Neural progenitor cell (in vitro differentiated cells): Measurements from ENCODE around the gene LINS1. TPM values are rescaled to one million over a fixed set of nuclear protein-coding genes. Genes with fewer than 3 reads are reported as not detected.

Experiments used
- DNase-seq: peaks from one replicate; pipeline ENCODE4 v3.0.0-alpha.2; 2016; ENCODE audit warnings: low spot score
- H2AFZ ChIP-seq: fragments of 200-600 bp; sonication (generic); replicated peaks from 2 replicates; pipeline ENCODE4 v1.6.1; 2016; ENCODE audit warnings: antibody characterized with exemption
- H3F3A ChIP-seq: fragments of 200-600 bp; sonication (generic); 2 replicates; pipeline ENCODE4 v1.6.1; 2016; ENCODE audit warnings: antibody characterized with exemption, low read depth
- H3K27ac ChIP-seq: fragments of 200-600 bp; sonication (generic); 2 replicates; pipeline ENCODE4 v1.5.1; 2016; ENCODE audit warnings: mild to moderate bottlenecking
- H3K27me3 ChIP-seq: fragments of 200-600 bp; sonication (generic); 2 replicates; pipeline ENCODE4 v1.6.1; 2016; ENCODE audit warnings: mild to moderate bottlenecking, moderate library complexity
- H3K36me3 ChIP-seq: fragments of 200-600 bp; sonication (generic); 2 replicates; pipeline ENCODE4 v1.5.1; 2016
- H3K4me1 ChIP-seq: fragments of 200-600 bp; sonication (generic); 2 replicates; pipeline ENCODE4 v1.6.1; 2016; ENCODE audit warnings: mixed run types
- H3K4me2 ChIP-seq: fragments of 200-600 bp; sonication (generic); 2 replicates; pipeline ENCODE4 v1.6.1; 2016
- H3K4me3 ChIP-seq: fragments of 200-600 bp; sonication (generic); 2 replicates; pipeline ENCODE4 v1.5.1; 2016
- H3K79me2 ChIP-seq: fragments of 200-600 bp; sonication (generic); 2 replicates; pipeline ENCODE4 v1.6.1; 2016; ENCODE audit warnings: low read depth
- H3K9ac ChIP-seq: fragments of 200-600 bp; sonication (generic); 2 replicates; pipeline ENCODE4 v1.6.1; 2016
- H3K9me3 ChIP-seq: fragments of 200-600 bp; sonication (generic); 2 replicates; pipeline ENCODE4 v1.5.1; 2016; ENCODE audit warnings: low read depth
- H4K20me1 ChIP-seq: fragments of 200-600 bp; sonication (generic); 2 replicates; pipeline ENCODE4 v1.6.1; 2016; ENCODE audit warnings: low read depth
- H3K27ac Mint-ChIP-seq: 3 replicates; pipeline ENCODE4 v1.8.0; 2021; ENCODE audit warnings: mixed read lengths
- H3K27me3 Mint-ChIP-seq: 2 replicates; pipeline ENCODE4 v1.8.0; 2022; ENCODE audit warnings: low read depth, mild to moderate bottlenecking, inconsistent platforms, moderate library complexity, mixed read lengths; ENCODE audit not compliant: insufficient read depth
- H3K36me3 Mint-ChIP-seq: 3 replicates; pipeline ENCODE4 v1.8.0; 2021; ENCODE audit warnings: mixed read lengths
- H3K4me1 Mint-ChIP-seq: 3 replicates; pipeline ENCODE4 v1.8.0; 2021; ENCODE audit warnings: mixed read lengths
- H3K4me3 Mint-ChIP-seq: 3 replicates; pipeline ENCODE4 v1.8.0; 2021; ENCODE audit warnings: mild to moderate bottlenecking, moderate library complexity, mixed read lengths
- H3K9me3 Mint-ChIP-seq: 3 replicates; pipeline ENCODE4 v1.8.0; 2020; ENCODE audit warnings: mixed read lengths
- CTCF ChIP-seq: fragments of 200-600 bp; sonication (generic); IDR thresholded peaks from 2 replicates; pipeline ENCODE4 v1.5.1; 2017; ENCODE audit warnings: antibody characterized with exemption, mild to moderate bottlenecking
- EZH2 ChIP-seq: fragments of 200-600 bp; sonication (generic); IDR thresholded peaks from 2 replicates; pipeline ENCODE4 v1.6.1; 2017; ENCODE audit warnings: antibody characterized with exemption, mild to moderate bottlenecking, moderate library complexity
- EZH2phosphoT487 ChIP-seq: fragments of 200-600 bp; sonication (generic); IDR thresholded peaks from 2 replicates; pipeline ENCODE4 v1.6.1; 2017; ENCODE audit warnings: antibody characterized with exemption
- total RNA-seq: library from RNA; depleted of rRNA; stranded (reverse); fragments of >200 nt; gene quantifications from 2 replicates; pipeline ENCODE4 v1.2.3, GENCODE V29; 2015; ENCODE audit warnings: low replicate concordance

LINS1 gene
- total RNA-seq, 1 donor from 2014 or later: 18.7 TPM

GRCh38 chr15:100602823-100603393 lies 924 bp upstream of the LINS1 start:
- H3K79me2 ChIP-seq: peaks cover 87% of the 10 kb centered on the region
- H3K4me1 ChIP-seq: peaks cover 15% of the 10 kb centered on the region
- Mint-ChIP-seq H3K27ac (peak overlapping the region; percentile 72), H3K4me1 (peaks cover 9% of the 10 kb centered on the region), H3K9me3 (no peaks in the 10 kb centered on the region), H3K27me3 (no peaks in the 10 kb centered on the region), H3K36me3 (peaks cover 3% of the 10 kb centered on the region), H3K4me3 (no peak overlapping the region)
- no peaks in the 10 kb centered on the region for H3K36me3 ChIP-seq
- H3K27me3 ChIP-seq: no peaks in the 10 kb centered on the region
- no peak overlapping the region for H3K27ac ChIP-seq
- peak overlapping the region; percentile 90 for H3K4me2 ChIP-seq
- H2AFZ ChIP-seq: peak overlapping the region; percentile 83
- peak; percentile 30 for DNase-seq
- H3F3A ChIP-seq: peaks cover 3% of the 10 kb centered on the region
- no peaks in the 10 kb centered on the region for H3K9me3 ChIP-seq
- H3K4me3 ChIP-seq: peak overlapping the region; percentile 84
- TF ChIP-seq CTCF: no peak
- no peak for TF ChIP-seq EZH2phosphoT487
- TF ChIP-seq EZH2: no peak
- H4K20me1 ChIP-seq: no peaks in the 10 kb centered on the region
- H3K9ac ChIP-seq: peak overlapping the region; percentile 62

GRCh38 chr15:100601617-100602063 lies 344 bp downstream of the LINS1 start:
- H3K79me2 ChIP-seq: peaks cover 76% of the 10 kb centered on the region
- no peaks in the 10 kb centered on the region for H3K9me3 Mint-ChIP-seq

GRCh38 chr15:100601163-100601562 lies 821 bp downstream of the LINS1 start:
- TF ChIP-seq EZH2 (no peak), EZH2phosphoT487 (no peak), CTCF (no peak)
- Histone ChIP-seq H3K27ac (no peak overlapping the region), H2AFZ (no peak overlapping the region), H3K9me3 (no peaks in the 10 kb centered on the region), H3K27me3 (no peaks in the 10 kb centered on the region), H3K36me3 (no peaks in the 10 kb centered on the region), H3K4me3 (peak overlapping the region; percentile 84), H3K4me1 (peaks cover 15% of the 10 kb centered on the region), H3K79me2 (peaks cover 71% of the 10 kb centered on the region), H3K4me2 (peak overlapping the region; percentile 91), H3F3A (peaks cover 3% of the 10 kb centered on the region), H4K20me1 (no peaks in the 10 kb centered on the region), H3K9ac (peak overlapping the region; percentile 36)
- Mint-ChIP-seq H3K9me3 (no peaks in the 10 kb centered on the region), H3K4me3 (no peak overlapping the region), H3K4me1 (peaks cover 9% of the 10 kb centered on the region), H3K36me3 (peaks cover 2% of the 10 kb centered on the region), H3K27ac (no peak overlapping the region), H3K27me3 (no peaks in the 10 kb centered on the region)
- DNase-seq: peak; percentile 8

More at GRCh38 chr15:100601617-100602063, 344 bp downstream of the LINS1 start:
- Histone ChIP-seq H3K4me2 (peak overlapping the region; percentile 91), H3K9ac (peak overlapping the region; percentile 36), H3K27me3 (no peaks in the 10 kb centered on the region), H3K9me3 (no peaks in the 10 kb centered on the region), H3K4me3 (peak overlapping the region; percentile 84), H3K27ac (no peak overlapping the region), H3K4me1 (peaks cover 15% of the 10 kb centered on the region), H2AFZ (peak overlapping the region; percentile 64), H3F3A (peaks cover 3% of the 10 kb centered on the region), H4K20me1 (no peaks in the 10 kb centered on the region), H3K36me3 (no peaks in the 10 kb centered on the region)
- DNase-seq: no peak
- Mint-ChIP-seq H3K27me3 (no peaks in the 10 kb centered on the region), H3K4me3 (no peak overlapping the region), H3K36me3 (peaks cover 2% of the 10 kb centered on the region), H3K4me1 (peaks cover 9% of the 10 kb centered on the region), H3K27ac (no peak overlapping the region)
- TF ChIP-seq EZH2 (no peak), EZH2phosphoT487 (no peak), CTCF (no peak)
